Loucy (cell line): Measurements from ENCODE around the gene OXCT2.

Experiments
- EZH2phosphoT487 ChIP-seq: fragments of 200-600 bp; IDR thresholded peaks from 2 replicates; pipeline ENCODE4 v1.6.1; 2018; ENCODE audit warnings: antibody characterized with exemption, mild to moderate bottlenecking, moderate library complexity, borderline replicate concordance
- TF ChIP-seq, protein P1 (sequence below): fragments of 200-600 bp; sonication (generic); conservative IDR thresholded peaks from 2 replicates; pipeline ENCODE4 v1.5.1; 2014; ENCODE audit warnings: mild to moderate bottlenecking, antibody characterized with exemption, low read length

DNA sequence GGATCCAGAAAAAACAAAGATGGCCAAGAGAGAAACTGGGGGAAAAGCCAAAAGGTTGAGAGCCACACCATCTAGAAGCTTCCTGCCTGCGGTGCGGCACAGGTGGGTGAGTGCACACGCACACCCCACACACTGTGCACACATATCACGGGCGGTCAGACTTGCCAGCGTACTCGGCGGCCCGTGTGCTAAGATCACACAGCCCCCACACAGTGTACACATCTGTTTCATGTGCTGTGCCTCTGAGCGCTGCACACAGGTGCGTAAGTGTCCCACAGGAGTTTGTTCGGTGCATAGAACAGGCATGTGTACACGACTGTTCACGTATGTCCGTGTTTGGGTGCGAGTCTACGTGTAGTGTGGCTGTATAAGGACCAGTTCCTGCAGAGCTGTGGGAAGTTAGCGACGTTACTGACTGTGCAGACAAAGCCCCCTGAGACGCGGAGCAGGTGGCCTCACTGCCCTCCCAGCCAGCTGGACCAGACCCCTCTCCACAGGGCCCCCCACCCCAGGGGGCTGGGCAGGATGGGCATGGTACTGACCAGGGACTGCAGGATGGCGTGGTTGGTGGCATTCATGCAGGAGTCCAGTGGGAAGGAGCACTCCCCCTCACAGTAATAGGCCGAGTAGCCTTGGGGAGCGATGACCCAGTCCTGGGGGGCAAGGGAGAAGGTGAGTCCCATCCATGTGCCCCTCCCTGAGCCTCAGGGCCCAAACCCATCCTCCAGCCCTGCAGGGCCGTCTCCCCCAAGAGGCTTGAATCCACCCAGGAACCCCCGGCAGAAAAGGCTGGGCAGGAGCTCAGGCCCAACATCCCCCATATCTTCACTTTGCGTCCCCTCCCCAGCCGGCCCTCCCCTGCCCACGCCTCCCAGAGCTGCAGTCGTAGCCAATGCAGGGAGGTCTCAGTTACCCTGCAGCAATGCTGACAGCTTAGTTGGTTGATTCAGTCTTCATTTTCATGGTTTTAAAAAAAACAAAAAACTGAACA is 8.3 kb downstream of the OXCT2 start:
- TF ChIP-seq, protein P1, sequence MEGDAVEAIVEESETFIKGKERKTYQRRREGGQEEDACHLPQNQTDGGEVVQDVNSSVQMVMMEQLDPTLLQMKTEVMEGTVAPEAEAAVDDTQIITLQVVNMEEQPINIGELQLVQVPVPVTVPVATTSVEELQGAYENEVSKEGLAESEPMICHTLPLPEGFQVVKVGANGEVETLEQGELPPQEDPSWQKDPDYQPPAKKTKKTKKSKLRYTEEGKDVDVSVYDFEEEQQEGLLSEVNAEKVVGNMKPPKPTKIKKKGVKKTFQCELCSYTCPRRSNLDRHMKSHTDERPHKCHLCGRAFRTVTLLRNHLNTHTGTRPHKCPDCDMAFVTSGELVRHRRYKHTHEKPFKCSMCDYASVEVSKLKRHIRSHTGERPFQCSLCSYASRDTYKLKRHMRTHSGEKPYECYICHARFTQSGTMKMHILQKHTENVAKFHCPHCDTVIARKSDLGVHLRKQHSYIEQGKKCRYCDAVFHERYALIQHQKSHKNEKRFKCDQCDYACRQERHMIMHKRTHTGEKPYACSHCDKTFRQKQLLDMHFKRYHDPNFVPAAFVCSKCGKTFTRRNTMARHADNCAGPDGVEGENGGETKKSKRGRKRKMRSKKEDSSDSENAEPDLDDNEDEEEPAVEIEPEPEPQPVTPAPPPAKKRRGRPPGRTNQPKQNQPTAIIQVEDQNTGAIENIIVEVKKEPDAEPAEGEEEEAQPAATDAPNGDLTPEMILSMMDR, result no peak
- no peak for TF ChIP-seq EZH2phosphoT487
